Measurements from ENCODE around the gene SSTR3. TPM values are rescaled to one million over a fixed set of nuclear protein-coding genes. Genes with fewer than 3 reads are reported as not detected.

SSTR3 gene
- total and polyA plus RNA-seq, 2 donors (not counting 1 experiment from before 2014, with no cell fraction given) = 0.64 to 0.98 TPM

DNA sequence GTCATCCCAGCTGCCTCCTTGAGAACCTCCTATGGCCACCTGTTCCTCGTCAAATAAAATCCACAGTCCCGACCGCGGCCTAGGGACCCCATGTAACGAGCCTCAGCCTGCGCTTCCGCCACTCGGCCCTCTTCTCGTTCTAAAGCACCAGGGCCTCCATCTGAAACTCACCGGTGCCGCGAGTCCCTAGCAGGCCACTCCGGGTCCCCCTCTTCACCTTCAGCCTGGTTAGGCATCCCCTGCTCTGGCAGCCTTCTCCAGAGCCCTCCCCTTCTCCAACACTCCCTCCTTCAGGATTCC, 2.4 kb upstream of the SSTR3 start:
- H3K27me3 ChIP-seq (replicated peaks in 1 of 4; ENCODE audit: control extremely low read depth in 1 of 4, control insufficient read depth in 3 of 4, insufficient read depth in 4 of 4, low read length in 3 of 4) = no peaks in the 10 kb centered on the region
- 98% methylated on average over 10 of the region's 13 CpGs for WGBS (ENCODE audit: insufficient coverage)
- intact Hi-C loops (cut with micrococcal nuclease) = no loop called here
- no peak for ATAC-seq (ENCODE audit: low read depth)
- H3K79me2 ChIP-seq (ENCODE audit: control insufficient read depth, insufficient read depth, low read length) = peaks cover 12% of the 10 kb centered on the region
- Mint-ChIP-seq H3K4me3 (no peak overlapping the region), H3K27me3 (no peaks in the 10 kb centered on the region), H3K9me3 (ENCODE audit: insufficient read depth) (no peaks in the 10 kb centered on the region), H3K27ac (peak overlapping the region; percentile 37), H3K4me1 (peaks cover 29% of the 10 kb centered on the region)
- no peak overlapping the region for H3K27ac ChIP-seq (ENCODE audit: low read length in 2 of 2)
- no peak overlapping the region for H3K4me2 ChIP-seq (replicated peaks; ENCODE audit: low read depth, low read length, poor library complexity, severe bottlenecking)
- DNase-seq = no peak
- no peak for TF ChIP-seq EZH2 (IDR thresholded peaks at IDR 0.05; ENCODE audit: borderline replicate concordance, insufficient read depth, low read depth, low read length, poor library complexity, severe bottlenecking)
- no peak for TF ChIP-seq CTCF (IDR thresholded peaks at IDR 0.05)
- H4K20me1 ChIP-seq (ENCODE audit: control insufficient read depth, insufficient read depth, low read length, poor library complexity, severe bottlenecking) = no peaks in the 10 kb centered on the region
- H3K9me3 ChIP-seq (ENCODE audit: control extremely low read depth in 1 of 3, control insufficient read depth in 2 of 3, insufficient read depth in 1 of 3, low read length in 2 of 3) = no peaks in the 10 kb centered on the region
- H3K9ac ChIP-seq (ENCODE audit: low read length) = no peak overlapping the region
- no peak overlapping the region for H3K4me3 ChIP-seq (ENCODE audit: control extremely low read depth in 1 of 5, extremely low read depth in 1 of 5, insufficient read depth in 1 of 5, low read depth in 2 of 5, low read length in 4 of 5)
- H2AFZ ChIP-seq (ENCODE audit: insufficient read depth, low read depth, low read length, poor library complexity, severe bottlenecking) = no peak overlapping the region
- POLR2A ChIA-PET = no interaction called here
- CTCF ChIA-PET = interaction anchor here (3.0 kb wide), 1 partner anchor 45 kb away, joined by 28 read pairs; no protein-coding TSS in a partner anchor
- no peaks in the 10 kb centered on the region for H3K36me3 ChIP-seq (replicated peaks in 1 of 2; ENCODE audit: control extremely low read depth in 1 of 2, control insufficient read depth in 1 of 2, extremely low read depth in 1 of 2, insufficient read depth in 2 of 2, low read length in 1 of 2)
- peaks cover 24 to 32% of the 10 kb centered on the region in 2 donors for H3K4me1 ChIP-seq (ENCODE audit: control insufficient read depth in 2 of 2, insufficient read depth in 2 of 2, low read length in 2 of 2)

- H3K4me1 Mint-ChIP-seq = peaks cover 23% of the 10 kb centered on the region
- DNase-seq = no peak
These were observed 1.9 kb upstream of the SSTR3 start for GRCh38 chr22:37213941-37214730.

More at GRCh38 chr22:37213941-37214730, 1.9 kb upstream of the SSTR3 start:
- ATAC-seq (ENCODE audit: low read depth) = no peak
- Histone ChIP-seq H3K27me3 (replicated peaks in 1 of 4; ENCODE audit: control extremely low read depth in 1 of 4, control insufficient read depth in 3 of 4, insufficient read depth in 4 of 4, low read length in 3 of 4) (no peaks in the 10 kb centered on the region), H3K79me2 (ENCODE audit: control insufficient read depth, insufficient read depth, low read length) (peaks cover 9% of the 10 kb centered on the region), H3K4me2 (replicated peaks; ENCODE audit: low read depth, low read length, poor library complexity, severe bottlenecking) (no peak overlapping the region), H3K9me3 (ENCODE audit: control extremely low read depth in 1 of 3, control insufficient read depth in 2 of 3, insufficient read depth in 1 of 3, low read length in 2 of 3) (no peaks in the 10 kb centered on the region), H3K4me1 (ENCODE audit: control insufficient read depth in 2 of 2, insufficient read depth in 2 of 2, low read length in 2 of 2) (peaks cover 18 to 26% of the 10 kb centered on the region in 2 donors), H3K9ac (ENCODE audit: low read length) (no peak overlapping the region), H3K27ac (ENCODE audit: low read length in 2 of 2) (no peak overlapping the region), H2AFZ (ENCODE audit: insufficient read depth, low read depth, low read length, poor library complexity, severe bottlenecking) (no peak overlapping the region), H4K20me1 (ENCODE audit: control insufficient read depth, insufficient read depth, low read length, poor library complexity, severe bottlenecking) (no peaks in the 10 kb centered on the region), H3K36me3 (replicated peaks in 1 of 2; ENCODE audit: control extremely low read depth in 1 of 2, control insufficient read depth in 1 of 2, extremely low read depth in 1 of 2, insufficient read depth in 2 of 2, low read length in 1 of 2) (no peaks in the 10 kb centered on the region), H3K4me3 (ENCODE audit: control extremely low read depth in 1 of 5, extremely low read depth in 1 of 5, insufficient read depth in 1 of 5, low read depth in 2 of 5, low read length in 4 of 5) (no peak overlapping the region)
- no peaks in the 10 kb centered on the region for H3K27me3 Mint-ChIP-seq
- H3K9me3 Mint-ChIP-seq (ENCODE audit: insufficient read depth) = no peaks in the 10 kb centered on the region
- intact Hi-C loops (cut with micrococcal nuclease) = no loop called here
- H3K4me3 Mint-ChIP-seq = no peak overlapping the region
- TF ChIP-seq EZH2 (IDR thresholded peaks at IDR 0.05; ENCODE audit: borderline replicate concordance, insufficient read depth, low read depth, low read length, poor library complexity, severe bottlenecking) = no peak
- no peak for TF ChIP-seq CTCF (IDR thresholded peaks at IDR 0.05)
- ChIA-PET POLR2A (no interaction called here), CTCF (no interaction called here)
- H3K27ac Mint-ChIP-seq = peak overlapping the region; percentile 37
- 100% methylated on average over 8 of the region's 13 CpGs for WGBS (ENCODE audit: insufficient coverage)

Measured in B cell (primary cell).